Activated CD4-positive, alpha-beta T cell treated with anti-CD3 and anti-CD28 coated beads, Interleukin-2, amount 50 U/mL, for 24 hours (primary cell): ENCODE measurements around the gene GNG5.
"Not testable (repeated sequence)": the region's sequence is repeated elsewhere in the genome, so short reads cannot be mapped to it uniquely, and the experiment has no call there.

ENCODE experiments used
- DNase-seq, 2 donors: peaks; one replicate each; pipeline ENCODE4 v3.0.0-alpha.2; 2020; ENCODE audit warnings: low read depth in 1 of 2, low spot score in 1 of 2

GNG5 gene

DNA sequence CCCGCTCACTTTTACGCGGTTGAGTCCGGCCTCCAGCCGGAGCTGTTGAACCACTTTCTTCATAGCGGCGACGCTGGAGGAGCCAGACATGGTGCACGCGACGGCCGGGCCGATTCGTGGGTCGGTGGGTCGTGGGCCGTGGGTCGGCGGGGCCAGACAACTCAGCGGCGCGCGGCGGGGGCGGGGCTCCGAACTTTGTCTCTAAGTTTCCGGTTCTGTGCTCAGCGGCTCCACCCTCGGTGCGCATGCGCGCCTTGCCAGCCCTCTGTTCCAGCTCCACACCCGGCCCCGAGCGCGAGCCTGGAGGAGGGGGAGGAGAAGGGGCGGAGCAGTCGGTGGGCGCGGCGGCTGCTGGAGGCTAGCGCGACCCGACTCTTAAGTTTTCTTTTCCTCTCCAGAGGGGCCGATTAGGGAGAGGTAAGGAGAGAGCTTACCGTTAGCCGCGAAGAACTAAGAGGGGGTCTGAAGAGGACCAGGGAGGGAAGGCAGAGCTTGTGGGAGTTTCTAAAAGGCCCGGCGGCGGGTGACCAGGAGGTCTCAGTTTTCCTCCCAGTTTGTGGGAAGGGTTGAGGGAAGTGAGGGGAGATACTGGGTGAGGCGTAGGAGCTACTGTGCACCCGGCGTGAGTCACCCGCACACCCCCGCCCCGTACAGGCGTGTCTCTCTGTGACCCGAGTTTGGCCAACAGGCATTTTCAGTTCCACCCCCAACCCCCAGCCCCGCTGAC is at the start of gene GNG5, which contains the start of gene SPATA1:
Gene GNG5 (minus strand): TSS at position 580 of the 727 bp plus-strand sequence. CDS start 490 bp downstream, at position 90.
Gene SPATA1 (plus strand): TSS at position 385 of the 727 bp plus-strand sequence. CDS start 9,974 bp downstream, outside the sequence.
- DNase-seq, result peak; percentile 93 to 95

DNA sequence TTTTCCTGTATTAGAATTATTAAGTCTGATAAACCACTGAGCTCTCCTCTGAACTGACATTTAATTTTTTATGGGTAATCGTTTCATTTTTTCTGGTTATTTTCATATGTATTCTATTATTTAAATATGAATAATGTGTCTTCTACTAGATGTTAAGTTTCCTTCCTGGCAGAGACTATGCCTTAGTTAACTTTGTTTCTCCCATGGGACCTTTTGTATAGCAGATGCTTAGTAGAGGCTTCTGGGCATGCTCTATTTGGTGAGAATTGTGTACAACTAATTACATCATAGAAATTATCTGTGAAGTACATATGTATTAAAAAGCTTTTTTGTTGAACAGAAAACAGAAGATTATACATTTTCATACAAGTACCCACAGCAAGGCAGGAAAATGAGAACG is 44.4 kb upstream of the GNG5 start:
- DNase-seq, result no peak

DNA sequence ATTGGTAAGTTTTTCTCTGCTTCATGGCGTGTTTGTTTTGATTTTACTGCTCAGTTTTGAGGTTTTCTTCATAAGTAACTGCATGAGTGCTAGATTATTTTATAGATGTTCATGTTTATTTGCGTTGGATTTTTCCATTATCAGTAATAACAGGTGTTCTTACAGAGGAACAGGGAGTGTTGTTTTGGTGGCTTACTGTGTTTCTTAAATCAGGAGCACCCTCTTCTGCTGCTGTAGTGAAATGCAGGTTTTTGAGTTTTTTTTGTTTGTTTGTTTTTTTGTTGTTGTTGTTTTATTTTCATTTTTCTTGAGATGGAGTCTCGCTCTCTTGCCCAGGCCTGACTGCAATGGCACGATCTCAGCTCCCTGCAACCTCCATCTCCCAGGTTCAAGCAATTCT is 35.3 kb upstream of the GNG5 start:
- no peak for DNase-seq

DNA sequence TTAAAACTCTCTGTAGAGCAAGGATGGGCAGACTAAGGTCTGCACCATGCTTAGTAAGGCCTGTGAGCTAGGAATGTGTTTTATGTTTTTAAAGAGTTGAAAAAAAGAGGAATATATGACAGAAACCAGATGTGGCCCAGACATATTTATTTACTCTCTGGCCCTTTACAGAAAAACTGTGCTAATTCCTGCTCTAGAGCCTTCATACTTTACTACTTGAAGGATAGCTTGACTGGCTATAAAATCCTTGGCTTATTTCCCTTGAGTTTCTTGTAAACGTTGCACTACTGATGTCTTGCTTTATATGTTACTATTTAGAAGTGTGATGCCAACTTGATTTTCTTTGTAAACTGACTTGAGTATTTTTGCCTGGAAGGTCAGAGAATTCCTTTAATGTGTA is 34.4 kb upstream of the GNG5 start:
- no peak for DNase-seq

DNA sequence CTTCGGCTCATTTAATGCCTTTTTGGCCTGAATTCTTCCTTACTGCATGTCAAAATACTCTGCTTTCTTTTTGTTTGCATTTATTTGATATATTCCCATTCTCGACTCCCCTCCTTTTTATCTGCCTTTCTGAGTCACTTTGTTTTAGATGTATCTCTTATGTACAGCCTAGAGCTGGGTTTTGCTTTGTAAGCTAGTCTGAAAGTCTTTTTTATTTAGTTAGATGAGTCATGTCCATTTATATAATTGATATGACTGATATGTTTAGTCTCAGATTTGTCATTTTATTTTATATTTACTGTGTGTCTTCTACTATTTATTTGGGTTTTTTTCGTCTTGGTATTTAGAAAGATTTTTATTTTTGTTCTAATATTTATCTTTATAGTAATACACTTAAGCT is 33.6 kb upstream of the GNG5 start:
- DNase-seq, result no peak

DNA sequence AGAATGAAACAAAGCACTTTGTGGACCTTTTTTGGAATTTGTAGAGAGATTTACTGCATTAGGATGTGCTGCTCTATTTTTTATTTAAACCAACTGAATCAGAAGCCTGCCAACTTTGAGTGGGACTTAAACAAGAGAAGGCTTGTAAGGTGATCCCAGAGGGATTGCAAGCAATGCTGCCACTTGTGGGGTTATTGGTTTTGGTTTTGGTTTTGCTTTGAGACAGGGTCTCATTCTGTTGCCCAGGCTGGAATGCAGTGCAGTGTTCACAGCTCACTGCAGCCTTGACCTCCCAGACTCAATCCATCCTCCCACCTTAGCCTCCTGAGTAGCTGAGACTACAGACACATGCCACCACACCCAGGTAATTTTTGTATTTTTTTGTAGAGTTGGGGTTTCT is 32.2 kb upstream of the GNG5 start:
- DNase-seq, result no peak

DNA sequence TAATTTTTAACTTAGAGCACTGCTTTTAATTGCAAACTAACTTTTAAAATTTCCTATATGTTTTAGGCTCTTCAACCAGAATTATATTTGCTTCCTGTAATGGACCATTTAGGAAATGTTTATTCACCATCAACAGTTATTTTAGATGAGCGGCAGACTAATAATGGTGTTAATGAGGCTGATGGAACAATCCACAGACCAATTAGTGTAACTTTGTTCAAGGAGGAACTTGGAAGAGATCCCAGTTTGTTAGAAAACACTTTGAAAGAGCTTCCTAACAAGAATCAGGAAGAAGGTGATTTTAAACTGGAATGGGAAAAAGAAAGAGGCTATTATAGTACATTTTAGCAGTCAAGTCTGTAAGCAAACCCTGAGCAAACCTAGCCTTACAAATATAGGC is 19.4 kb upstream of the GNG5 start:
- no peak for DNase-seq

DNA sequence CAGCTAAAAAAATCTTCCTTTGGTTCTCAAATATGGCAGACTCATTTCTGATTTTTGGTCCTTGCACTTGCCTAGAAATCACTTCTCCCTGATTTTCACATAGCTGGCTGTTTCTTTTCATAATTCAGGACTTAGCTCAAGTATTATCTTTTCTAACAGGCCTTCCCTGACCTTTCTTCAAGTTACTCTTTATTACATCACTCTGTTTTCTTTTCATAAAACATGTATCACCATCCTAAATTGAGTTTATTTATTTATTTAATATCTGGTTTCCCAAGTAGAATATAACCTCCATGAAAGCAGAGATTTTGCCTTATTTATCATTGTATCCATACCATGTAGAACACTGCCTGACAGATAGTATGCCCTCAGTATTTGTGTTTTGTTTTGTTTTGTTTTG is 18.2 kb upstream of the GNG5 start:
- no peak for DNase-seq

DNA sequence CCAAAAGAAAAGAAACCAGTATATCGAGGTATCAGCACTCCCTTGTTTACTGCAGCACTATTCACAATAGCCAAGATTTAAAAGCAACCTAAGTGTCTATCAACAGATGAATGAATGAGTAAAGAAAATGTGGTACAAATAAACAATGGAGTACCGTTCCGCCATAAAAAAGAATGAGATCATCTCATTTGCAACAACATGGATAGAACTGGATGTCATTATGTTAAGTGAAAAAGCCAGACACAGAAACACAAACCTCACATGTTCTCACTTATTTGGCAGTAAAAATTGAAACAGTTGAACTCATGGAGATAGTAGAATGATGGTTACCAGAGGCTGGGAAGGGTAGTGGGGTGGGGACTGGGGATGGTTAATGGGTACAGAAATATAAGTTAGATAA is 4.3 kb upstream of the GNG5 start:
- no peak for DNase-seq

DNA sequence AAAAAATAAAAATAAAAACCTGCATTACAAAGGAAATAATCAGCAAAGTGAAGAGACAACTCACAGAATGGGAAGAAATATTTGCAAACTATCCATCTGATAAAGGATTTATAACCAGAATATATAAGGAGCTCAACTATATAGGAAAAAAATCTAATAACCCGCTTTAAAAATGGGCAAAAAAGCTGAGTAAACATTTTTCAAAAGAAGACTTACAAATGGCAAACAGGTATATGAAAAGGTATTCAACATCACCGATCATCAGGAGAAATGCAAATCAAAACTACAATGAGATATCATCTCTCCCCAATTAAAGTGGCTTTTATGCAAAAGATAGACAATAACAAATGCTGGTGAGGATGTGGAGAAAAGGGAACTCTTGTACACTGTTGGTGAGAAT is 3.8 kb upstream of the GNG5 start:
- DNase-seq, result no peak

DNA sequence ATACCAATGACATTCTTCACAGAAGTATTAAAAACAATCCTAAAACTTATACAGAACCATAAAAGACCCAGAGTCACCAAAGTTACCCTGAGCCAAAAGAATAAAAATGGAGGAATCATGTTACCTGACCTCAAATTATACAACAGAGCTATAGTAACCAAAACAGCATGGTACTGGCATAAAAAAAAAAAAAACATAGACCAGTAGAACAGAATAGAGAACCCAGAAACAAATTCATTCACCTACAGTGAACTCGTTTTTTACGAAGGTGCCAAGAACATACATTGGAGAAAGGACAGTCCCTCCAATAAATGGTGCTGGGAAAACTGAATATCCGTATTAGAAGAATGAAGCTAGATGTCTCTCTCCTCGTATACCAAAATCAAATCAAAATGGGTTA is 2.6 kb upstream of the GNG5 start:
- no peak for DNase-seq

DNA sequence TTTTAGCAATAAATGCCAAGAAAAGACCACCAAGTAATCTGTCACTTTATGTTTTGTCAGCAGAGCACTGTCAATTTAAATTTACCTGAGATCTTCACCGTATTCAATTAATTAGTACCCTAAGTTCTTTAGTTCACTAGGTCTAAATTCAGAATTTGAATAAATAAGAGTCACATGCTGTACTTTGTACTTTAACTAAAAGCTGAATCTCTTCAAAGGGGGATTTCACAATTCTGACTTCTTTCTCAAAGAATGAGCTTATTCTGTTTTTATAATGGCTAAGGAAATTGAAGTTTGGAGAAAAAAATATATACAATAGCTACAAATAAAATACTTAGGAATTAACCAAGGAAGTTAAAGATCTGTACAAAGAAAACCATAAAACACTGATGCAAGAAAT is 2.1 kb upstream of the GNG5 start:
- no peak for DNase-seq

DNA sequence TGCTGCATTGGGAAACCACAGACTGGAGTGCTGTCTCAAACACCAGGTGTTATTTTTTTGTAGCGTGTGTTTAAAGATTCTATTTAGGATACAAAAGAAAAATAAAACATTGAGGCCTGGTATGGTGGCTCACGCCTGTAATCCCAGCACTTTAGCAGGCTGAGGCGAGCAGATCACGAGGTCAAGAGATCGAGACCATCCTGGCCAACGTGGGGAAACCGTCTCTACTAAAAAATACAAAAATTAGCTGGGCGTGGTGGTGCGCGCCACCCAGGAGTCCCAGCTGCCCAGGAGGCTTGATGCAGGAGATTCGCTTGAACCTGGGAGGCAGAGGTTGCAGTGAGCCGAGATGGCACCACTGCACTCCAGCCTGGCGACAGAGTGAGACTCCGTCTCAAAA is 1.5 kb upstream of the GNG5 start:
- DNase-seq, result not testable (repeated sequence)

DNA sequence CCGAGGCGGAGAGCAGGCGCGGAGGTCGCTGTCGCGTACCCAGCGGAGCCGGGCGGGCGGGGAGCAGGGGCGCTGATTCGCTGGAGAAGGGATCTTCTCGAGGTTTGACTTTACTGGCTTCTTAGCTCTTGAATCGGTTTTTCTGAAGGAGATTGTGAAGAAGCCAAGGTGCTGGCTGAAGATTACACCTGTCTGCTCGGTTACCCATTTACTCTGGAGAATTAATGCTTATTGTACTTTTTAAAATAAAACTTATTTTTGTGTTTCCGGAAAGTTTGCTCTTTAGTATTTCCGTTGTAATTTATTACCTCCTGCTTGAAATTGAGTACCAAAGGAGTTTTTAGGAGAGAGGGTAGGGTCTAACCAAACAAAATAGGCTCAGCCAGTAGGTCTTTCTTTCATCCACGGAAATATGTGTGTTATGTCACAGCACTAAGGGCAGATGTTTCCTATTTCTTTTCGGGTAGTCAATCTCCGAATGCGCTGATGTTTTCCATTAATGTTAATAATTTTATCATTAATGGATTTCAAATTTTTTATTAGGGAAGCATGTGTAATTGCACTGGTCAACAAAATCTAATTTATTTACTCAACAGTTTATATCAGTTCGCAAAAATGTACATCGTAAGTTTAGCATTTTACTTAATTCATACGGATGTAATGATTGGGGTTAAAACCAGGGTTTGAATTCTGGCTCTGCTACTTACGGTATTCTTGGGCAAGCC is 510 bp upstream of the GNG5 start:
- DNase-seq, result no peak

DNA sequence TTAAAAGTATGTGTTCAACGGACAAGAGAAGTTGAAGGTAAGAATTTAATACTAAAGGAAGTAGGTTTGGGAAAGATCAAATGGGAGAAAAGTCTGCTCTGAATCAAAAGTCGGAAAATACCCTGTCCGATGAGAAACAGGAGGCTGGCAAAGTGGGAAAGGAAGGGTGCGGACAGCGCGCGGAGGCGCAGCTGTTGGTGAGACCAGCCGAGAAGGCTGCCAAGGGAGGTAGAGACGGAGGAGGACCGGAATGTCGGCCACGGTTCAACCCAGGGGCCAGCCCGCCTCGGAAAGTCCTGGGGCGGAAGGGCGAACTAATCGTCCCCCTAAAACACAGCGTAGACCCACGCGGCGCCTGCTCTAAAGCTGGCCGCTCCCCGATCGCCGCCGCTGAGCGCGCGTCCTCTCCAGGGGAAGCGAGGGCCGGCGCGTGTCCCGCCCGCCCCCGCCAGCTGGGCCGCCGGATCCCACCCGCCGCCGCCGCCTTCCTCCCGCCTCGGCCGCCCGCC is 834 bp downstream of the GNG5 start:
- DNase-seq, result peak in 1 of 2 donors; percentile 11

DNA sequence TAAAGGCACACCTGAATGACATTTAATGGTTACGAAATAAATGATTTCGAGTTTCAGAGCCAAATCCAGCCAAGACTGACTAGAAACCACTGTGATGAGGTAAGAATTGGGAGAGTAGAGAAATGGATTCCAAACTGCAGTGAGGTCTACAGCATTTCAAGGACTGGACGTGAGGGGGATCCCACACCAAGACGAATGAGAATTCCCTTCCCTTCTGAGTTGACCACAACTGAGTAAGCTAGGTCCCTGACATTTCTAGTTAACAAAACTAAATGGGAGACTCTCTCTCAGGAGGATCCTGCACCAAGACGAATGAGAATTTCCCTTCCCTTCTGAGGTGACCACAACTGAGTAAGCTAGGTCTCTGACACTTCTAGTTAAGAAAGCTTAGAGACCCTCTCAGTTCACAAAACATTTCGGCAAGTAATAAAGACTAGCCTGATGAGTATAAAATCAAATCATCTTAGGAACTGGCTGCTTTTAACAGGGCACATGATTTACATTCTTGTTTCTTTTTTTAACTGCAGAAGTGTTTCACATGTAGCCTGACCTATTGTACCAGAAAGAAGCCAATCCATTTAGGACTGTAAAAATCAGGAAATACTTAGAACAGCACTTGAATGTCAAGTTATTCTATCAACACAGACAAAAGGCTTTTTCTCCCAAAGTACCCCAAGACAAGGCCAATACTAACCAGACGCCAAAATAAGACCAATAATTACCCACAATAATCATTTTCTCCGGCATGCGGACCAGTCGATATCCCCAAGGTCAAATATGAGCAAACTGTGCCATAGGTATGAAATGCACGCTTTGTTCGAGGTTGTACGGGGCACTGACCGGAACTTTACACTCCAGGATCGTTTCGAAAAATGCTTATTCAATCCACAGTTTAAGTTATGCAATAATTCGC is 1.5 kb downstream of the GNG5 start:
- DNase-seq, result no peak

DNA sequence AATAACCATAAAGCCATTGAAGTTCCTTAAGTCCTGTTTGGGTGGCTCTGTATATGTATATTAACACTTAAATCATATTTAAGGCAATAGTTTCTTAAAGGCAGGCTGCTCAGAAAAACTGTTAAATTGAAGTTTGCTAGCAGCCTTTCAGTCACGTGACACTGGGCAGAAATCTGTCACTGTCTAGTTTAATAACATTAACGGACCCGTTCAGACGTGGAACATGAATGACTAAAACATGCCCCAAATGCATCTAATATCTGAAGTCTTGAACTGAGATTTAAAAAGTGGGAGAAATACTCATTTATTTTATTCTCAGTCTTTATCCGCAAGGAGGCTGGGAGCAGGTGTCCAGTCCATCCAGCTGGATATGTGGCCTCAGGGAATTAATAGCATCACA is 3.5 kb downstream of the GNG5 start:
- no peak for DNase-seq

DNA sequence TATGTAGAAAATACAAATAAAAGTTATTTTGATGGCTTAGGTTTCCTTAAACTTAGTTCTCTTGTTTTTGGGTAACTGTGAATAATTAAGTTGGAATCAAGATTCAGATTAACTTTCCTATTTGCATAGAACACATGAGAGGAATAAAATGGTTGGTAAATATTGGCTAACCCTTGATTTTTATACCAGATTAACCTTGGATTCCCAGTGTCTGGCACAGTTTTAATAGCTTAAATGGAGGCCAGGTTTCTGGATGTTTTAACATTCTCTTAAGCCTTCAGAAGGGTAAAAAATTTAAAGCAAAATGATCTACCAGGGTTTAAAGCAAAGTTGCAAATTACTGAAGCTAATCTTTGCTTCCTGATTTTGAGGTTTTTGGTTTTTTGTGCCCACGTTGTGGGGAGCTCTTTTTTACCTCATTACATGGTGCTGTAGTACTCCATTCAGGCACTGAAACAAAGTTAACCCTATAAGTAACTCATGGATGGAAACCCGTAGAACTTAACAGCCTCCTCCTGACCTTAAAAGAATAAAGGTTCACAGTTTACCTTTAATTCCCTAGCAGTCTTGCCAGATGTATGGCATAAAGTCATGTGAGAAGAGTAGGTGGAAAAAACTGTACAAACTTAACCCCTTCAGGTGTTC is 8.6 kb downstream of the GNG5 start:
- no peak for DNase-seq

DNA sequence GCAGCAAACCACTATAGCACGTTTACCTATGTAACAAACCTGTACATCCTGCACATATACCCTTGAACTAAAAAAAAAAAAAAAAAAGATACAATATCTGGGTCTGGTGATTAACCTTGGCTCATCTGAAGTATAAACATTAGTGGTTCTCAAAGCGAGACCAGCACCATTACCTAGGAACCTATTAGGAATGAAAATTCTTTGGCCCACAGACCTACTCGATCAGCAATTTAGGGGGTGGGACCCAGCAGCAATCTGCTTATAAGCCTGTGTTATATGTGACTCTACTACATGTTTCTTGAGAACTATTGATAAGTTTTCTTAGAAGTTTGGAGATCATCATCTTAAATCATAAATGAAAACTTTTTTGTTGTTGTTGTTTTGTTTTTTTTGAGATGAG is 9.9 kb downstream of the GNG5 start:
- DNase-seq, result no peak

DNA sequence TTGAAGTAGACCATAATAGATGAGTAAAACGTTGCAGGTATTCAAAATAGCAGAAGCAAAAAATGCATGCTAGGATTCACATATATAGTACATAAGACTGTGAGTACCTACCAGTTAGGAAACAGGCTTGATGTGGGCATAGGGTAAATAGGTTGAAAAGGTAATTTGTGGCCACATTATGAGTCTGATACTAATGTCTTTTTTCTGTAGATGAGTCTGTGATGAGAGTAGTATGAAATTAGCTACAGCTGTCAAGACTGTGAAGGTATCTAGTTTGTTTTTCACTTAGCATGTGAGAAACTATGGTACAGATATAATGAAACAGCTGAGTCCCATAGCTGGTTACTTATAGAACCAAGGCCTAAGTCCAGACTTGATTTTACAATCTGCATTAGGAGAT is 12.6 kb downstream of the GNG5 start:
- no peak for DNase-seq

DNA sequence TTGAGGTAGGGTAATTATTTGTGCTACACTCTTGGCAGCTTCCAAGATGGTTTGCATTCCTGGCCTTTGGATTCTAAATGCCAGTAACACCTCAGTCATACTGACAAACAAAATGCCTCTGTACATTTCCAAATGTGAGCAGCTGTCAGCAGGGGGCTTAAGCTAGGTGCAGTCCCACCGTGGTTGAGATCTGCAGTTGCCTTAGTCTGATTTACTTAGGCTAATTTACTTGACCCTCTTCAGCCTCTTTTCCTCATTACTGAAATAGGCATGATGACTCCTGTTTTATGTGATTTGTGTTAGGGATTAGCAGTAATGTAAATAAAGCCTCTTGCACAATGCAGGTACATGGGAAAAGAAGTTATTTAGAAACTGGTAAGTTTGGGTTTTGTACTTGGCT is 13.7 kb downstream of the GNG5 start:
- no peak for DNase-seq
